ENCODE results near the gene SCART1. TPM values are rescaled to one million over a fixed set of nuclear protein-coding genes. Genes with fewer than 3 reads are reported as not detected.

The SCART1 gene
- total and polyA plus RNA-seq, 2 donors (not counting 3 experiments of a cell fraction or from before 2014, with no cell fraction given): 0.90 to 1.0 TPM

DNA sequence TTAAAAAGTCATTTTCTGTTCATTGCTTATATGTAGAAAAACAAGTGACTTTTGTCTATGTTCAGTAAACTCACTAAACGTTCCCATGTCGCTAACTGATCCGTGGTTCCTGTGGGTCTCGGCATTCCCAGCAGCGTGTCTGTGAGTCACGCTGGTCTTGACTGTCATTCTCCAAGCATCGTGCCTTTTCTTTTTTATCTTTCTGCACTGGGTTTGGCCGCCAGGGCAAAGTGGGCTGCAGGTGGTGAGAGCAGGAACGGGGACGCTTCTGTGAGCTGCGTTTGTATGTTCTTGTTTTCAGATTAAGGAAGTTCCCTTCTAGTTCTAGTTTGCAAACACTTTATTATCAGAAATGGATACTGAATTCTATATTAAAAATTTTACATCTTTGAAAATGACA lies 6.8 kb upstream of the SCART1 start:
- FAIRE-seq (no peak), DNase-seq (ENCODE audit: low read depth, low spot score) (no peak)
- H3K9ac ChIP-seq (replicated peaks; ENCODE audit: extremely low read depth, insufficient read depth, low read length): no peak overlapping the region
- no peaks in the 10 kb centered on the region for H4K20me1 ChIP-seq (replicated peaks; ENCODE audit: control insufficient read depth, extremely low read depth, insufficient read depth, low read length)
- dilution Hi-C loops (cut with MboI; ENCODE audit: extremely low pct_ligation_motif_present, low sequenced_read_pairs) (no loop called here), intact Hi-C loops (cut with micrococcal nuclease) (no loop called here)
- H2AFZ ChIP-seq (ENCODE audit: low read depth, low read length): no peak overlapping the region
- H3K27ac ChIP-seq (ENCODE audit: insufficient read depth, low read depth, low read length): no peak overlapping the region
- H3K79me2 ChIP-seq (ENCODE audit: control insufficient read depth, insufficient read depth, low read length): no peaks in the 10 kb centered on the region
- no peaks in the 10 kb centered on the region for H3K9me1 ChIP-seq (replicated peaks; ENCODE audit: control insufficient read depth, extremely low read depth, insufficient read depth, low read length)
- CTCF ChIA-PET: no interaction called here
- H3K9me3 ChIP-seq (replicated peaks; ENCODE audit: control insufficient read depth, insufficient read depth, low read length): no peaks in the 10 kb centered on the region
- BruUV-seq (replicated peaks): no TSS peak
- H3K4me3 ChIP-seq (replicated peaks in 1 of 3; ENCODE audit: insufficient read depth in 1 of 3, low read depth in 1 of 3, low read length in 3 of 3): no peak overlapping the region
- H3K4me1 ChIP-seq (ENCODE audit: control insufficient read depth, extremely low read depth, insufficient read depth, low read length): no peaks in the 10 kb centered on the region
- POLR2A ChIA-PET: no interaction called here
- no peaks in the 10 kb centered on the region for H3K27me3 ChIP-seq (ENCODE audit: control insufficient read depth in 2 of 2, insufficient read depth in 2 of 2, low read length in 2 of 2)
- no peaks in the 10 kb centered on the region for H3K36me3 ChIP-seq (ENCODE audit: control insufficient read depth in 2 of 2, extremely low read depth in 1 of 2, insufficient read depth in 2 of 2, low read length in 2 of 2)
- no peak overlapping the region for H3K4me2 ChIP-seq (ENCODE audit: insufficient read depth, low read length)
- TF ChIP-seq POLR2AphosphoS5 (IDR thresholded peaks at IDR 0.05; ENCODE audit: insufficient read depth, low read depth, low read length): no peak
- no peak for TF ChIP-seq JUN (IDR thresholded peaks at IDR 0.05; ENCODE audit: borderline replicate concordance, insufficient read depth, insufficient read length, low read depth)
- no peak for TF ChIP-seq CTCF (IDR thresholded peaks at IDR 0.05; ENCODE audit: extremely low read depth in 1 of 2, insufficient read depth in 1 of 2, low read depth in 1 of 2, low read length in 2 of 2)
- TF ChIP-seq, protein P1, sequence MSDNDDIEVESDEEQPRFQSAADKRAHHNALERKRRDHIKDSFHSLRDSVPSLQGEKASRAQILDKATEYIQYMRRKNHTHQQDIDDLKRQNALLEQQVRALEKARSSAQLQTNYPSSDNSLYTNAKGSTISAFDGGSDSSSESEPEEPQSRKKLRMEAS (IDR thresholded peaks at IDR 0.05; ENCODE audit: insufficient read depth, insufficient read length): no peak
- TF ChIP-seq GATA2 (IDR thresholded peaks at IDR 0.05; ENCODE audit: insufficient read depth, insufficient read length, low read depth, low read length): no peak
- TF ChIP-seq EZH2 (IDR thresholded peaks at IDR 0.05; ENCODE audit: borderline replicate concordance, low read depth, low read length, severe bottlenecking): no peak
- TF ChIP-seq POLR2A (IDR thresholded peaks at IDR 0.05; ENCODE audit: low read depth, low read length): no peak
- no peak for TF ChIP-seq MYC (IDR thresholded peaks at IDR 0.05; ENCODE audit: low read depth, low read length)
- no peak for TF ChIP-seq FOS (IDR thresholded peaks at IDR 0.05; ENCODE audit: borderline replicate concordance, insufficient read depth, low read length)
